HG03354 (cell line): ENCODE data around the gene ATP5MC3.

Source experiments
- ATAC-seq: cut with Tn5 transposase; IDR thresholded peaks from one replicate; pipeline ENCODE4 v1.9.1; 2021; ENCODE audit warnings: mild to moderate bottlenecking; ENCODE audit not compliant: unreplicated experiment, poor library complexity, severe bottlenecking

ATP5MC3 gene

DNA sequence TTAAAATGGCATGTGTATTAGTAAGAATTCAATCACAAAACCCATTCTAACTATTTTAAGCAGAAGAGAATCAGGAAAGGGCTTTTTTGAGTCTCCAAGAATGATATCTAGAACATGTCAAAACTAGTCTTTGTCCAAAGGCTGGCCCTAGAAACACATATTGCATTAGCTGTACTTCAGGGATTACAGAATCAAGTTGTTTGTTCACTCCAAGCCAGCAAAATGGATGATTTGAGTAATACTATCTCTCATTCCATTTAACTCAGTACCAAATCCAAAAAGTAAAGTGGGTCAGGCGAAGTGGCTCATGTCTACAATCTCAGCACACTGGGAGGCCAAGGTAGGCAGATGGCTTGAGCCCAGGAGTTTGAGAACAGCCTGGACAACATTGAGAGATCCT, 54.8 kb downstream of the ATP5MC3 start:
- no peak for ATAC-seq
